ENCODE measurements around the gene LTK.

DNA sequence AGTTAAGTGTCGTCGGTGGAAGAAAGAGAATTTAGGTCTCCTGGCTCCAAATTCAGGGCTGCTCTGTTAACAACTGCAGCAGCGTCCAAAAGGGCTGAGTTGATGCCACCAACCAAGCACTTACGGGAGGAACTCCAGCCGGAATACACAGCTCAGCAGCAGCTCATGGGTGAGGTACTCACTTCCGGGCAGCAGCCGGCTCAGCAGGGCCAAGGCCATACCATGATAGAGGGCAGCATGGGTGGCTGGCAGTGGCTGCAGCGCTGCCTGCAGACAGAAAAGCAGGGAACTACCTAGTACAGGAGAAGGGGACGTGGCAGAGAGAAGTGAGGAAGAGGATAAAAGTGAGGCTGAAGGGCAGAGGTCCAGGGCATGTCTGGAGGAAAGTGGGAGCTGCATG lies 8.0 kb upstream of the LTK start:
- TF ChIP-seq ZFX (IDR thresholded peaks at IDR 0.05): no peak
- TF ChIP-seq, protein P1, sequence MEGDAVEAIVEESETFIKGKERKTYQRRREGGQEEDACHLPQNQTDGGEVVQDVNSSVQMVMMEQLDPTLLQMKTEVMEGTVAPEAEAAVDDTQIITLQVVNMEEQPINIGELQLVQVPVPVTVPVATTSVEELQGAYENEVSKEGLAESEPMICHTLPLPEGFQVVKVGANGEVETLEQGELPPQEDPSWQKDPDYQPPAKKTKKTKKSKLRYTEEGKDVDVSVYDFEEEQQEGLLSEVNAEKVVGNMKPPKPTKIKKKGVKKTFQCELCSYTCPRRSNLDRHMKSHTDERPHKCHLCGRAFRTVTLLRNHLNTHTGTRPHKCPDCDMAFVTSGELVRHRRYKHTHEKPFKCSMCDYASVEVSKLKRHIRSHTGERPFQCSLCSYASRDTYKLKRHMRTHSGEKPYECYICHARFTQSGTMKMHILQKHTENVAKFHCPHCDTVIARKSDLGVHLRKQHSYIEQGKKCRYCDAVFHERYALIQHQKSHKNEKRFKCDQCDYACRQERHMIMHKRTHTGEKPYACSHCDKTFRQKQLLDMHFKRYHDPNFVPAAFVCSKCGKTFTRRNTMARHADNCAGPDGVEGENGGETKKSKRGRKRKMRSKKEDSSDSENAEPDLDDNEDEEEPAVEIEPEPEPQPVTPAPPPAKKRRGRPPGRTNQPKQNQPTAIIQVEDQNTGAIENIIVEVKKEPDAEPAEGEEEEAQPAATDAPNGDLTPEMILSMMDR (conservative IDR thresholded peaks at IDR 0.05): no peak
